DOHH2 (cell line): Measurements from ENCODE around the gene PEX6.

Experiments
- EZH2phosphoT487 ChIP-seq: fragments of 200-600 bp; sonication (generic); IDR thresholded peaks from 2 replicates; pipeline ENCODE4 v1.6.1; 2017; ENCODE audit warnings: borderline replicate concordance, mild to moderate bottlenecking, antibody characterized with exemption, low read length, moderate library complexity, mixed read lengths
- TF ChIP-seq, protein P1 (sequence below): fragments of 200-600 bp; sonication (generic); IDR thresholded peaks from one replicate; pipeline ENCODE4 v1.5.1; 2014; ENCODE audit warnings: antibody characterized with exemption, mild to moderate bottlenecking, low read depth, low read length; ENCODE audit not compliant: poor library complexity, severe bottlenecking

GRCh38 chr6:42928986-42929820 is 49.8 kb downstream of the PEX6 start, which contains the start of gene CNPY3:
- TF ChIP-seq, protein P1, sequence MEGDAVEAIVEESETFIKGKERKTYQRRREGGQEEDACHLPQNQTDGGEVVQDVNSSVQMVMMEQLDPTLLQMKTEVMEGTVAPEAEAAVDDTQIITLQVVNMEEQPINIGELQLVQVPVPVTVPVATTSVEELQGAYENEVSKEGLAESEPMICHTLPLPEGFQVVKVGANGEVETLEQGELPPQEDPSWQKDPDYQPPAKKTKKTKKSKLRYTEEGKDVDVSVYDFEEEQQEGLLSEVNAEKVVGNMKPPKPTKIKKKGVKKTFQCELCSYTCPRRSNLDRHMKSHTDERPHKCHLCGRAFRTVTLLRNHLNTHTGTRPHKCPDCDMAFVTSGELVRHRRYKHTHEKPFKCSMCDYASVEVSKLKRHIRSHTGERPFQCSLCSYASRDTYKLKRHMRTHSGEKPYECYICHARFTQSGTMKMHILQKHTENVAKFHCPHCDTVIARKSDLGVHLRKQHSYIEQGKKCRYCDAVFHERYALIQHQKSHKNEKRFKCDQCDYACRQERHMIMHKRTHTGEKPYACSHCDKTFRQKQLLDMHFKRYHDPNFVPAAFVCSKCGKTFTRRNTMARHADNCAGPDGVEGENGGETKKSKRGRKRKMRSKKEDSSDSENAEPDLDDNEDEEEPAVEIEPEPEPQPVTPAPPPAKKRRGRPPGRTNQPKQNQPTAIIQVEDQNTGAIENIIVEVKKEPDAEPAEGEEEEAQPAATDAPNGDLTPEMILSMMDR, result no peak
- TF ChIP-seq EZH2phosphoT487, result no peak
